Measurements from ENCODE around the gene ASZ1. TPM values are rescaled to one million over a fixed set of nuclear protein-coding genes. Genes with fewer than 3 reads are reported as not detected.

Gene ASZ1
- total RNA-seq, 6 experiments from 2014 or later: not detected

GRCh38 chr7:117338020-117338419 is 89.3 kb downstream of the ASZ1 start:
- H3K27ac Mint-ChIP-seq: no peak overlapping the region
- peak; percentile 33 for DNase-seq
- peak; percentile 47; the same call in 1 of the 2 replicates for TF ChIP-seq CTCF (IDR thresholded peaks at IDR 0.05)
- no peak overlapping the region for H3K4me3 Mint-ChIP-seq
- no peaks in the 10 kb centered on the region for H3K4me1 Mint-ChIP-seq (ENCODE audit: low read depth)
- H3K36me3 Mint-ChIP-seq (ENCODE audit: low read depth): no peaks in the 10 kb centered on the region
- no peaks in the 10 kb centered on the region for H3K9me3 Mint-ChIP-seq
- H3K27me3 Mint-ChIP-seq (ENCODE audit: insufficient read depth): peaks cover 1% of the 10 kb centered on the region; the same call in 1 of the 2 replicates

GRCh38 chr7:117333168-117333567 is 94.1 kb downstream of the ASZ1 start:
- no peaks in the 10 kb centered on the region for H3K36me3 Mint-ChIP-seq (ENCODE audit: low read depth)
- no peaks in the 10 kb centered on the region for H3K9me3 Mint-ChIP-seq
- peak; percentile 44 for TF ChIP-seq CTCF (IDR thresholded peaks at IDR 0.05)
- H3K4me1 Mint-ChIP-seq (ENCODE audit: low read depth): no peaks in the 10 kb centered on the region
- no peak for DNase-seq
- H3K4me3 Mint-ChIP-seq: no peak overlapping the region
- no peak overlapping the region for H3K27ac Mint-ChIP-seq
- H3K27me3 Mint-ChIP-seq (ENCODE audit: insufficient read depth): peaks cover 9% of the 10 kb centered on the region

DNA sequence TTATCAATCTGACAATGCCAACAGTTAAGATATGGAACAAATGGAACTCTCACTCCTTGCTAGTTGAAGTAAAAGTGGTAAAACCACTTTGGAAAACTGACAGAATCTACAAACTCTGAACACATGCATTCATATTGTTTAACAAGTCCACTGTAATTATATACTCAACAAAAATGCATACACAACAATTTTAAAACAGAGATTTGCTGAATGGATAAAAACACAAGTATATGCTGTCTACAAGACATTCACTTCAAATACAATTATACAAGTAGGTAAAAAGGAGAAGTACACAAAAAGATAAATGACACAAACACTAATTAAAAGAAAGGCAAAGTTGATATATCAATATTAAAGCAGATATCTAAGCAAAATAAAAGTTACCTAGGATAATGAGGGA is 95.3 kb downstream of the ASZ1 start:
- no peak overlapping the region for H3K4me3 Mint-ChIP-seq
- H3K27me3 Mint-ChIP-seq (ENCODE audit: insufficient read depth): peaks cover 13% of the 10 kb centered on the region
- DNase-seq: no peak

DNA sequence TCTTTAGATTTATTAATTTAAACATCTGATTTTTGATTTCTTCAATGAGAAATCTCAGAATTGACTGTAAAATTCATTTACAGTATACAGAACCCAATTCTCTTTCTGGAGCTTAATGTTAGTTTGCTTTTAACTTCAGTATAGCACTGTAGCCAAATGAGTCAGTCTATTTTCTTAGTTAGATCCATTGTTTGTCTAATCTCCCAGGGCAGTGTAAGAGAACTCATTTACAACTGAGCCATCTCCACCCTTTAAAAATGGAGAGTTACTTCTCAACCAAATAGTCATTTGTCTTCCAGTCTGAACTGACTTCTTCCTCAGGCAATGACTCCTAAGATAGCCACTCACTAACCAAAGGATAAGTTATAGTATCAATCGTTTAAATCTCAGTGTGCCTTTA is 101.5 kb downstream of the ASZ1 start:
- no peak for TF ChIP-seq CTCF (IDR thresholded peaks at IDR 0.05)
- Mint-ChIP-seq H3K4me3 (no peak overlapping the region), H3K9me3 (peaks cover 7% of the 10 kb centered on the region; the same call in 1 of the 2 replicates), H3K36me3 (ENCODE audit: low read depth) (peaks cover 4% of the 10 kb centered on the region; the same call in 1 of the 2 replicates), H3K27ac (no peak overlapping the region), H3K27me3 (ENCODE audit: insufficient read depth) (peaks cover 51% of the 10 kb centered on the region), H3K4me1 (ENCODE audit: low read depth) (peaks cover 16% of the 10 kb centered on the region)
- no peak for DNase-seq

More for the DNA sequence above, 95.3 kb downstream of the ASZ1 start:
- H3K4me1 Mint-ChIP-seq (ENCODE audit: low read depth): no peaks in the 10 kb centered on the region
- TF ChIP-seq CTCF (IDR thresholded peaks at IDR 0.05): no peak
- peaks cover 4% of the 10 kb centered on the region; the same call in 1 of the 2 replicates for H3K36me3 Mint-ChIP-seq (ENCODE audit: low read depth)
- peaks cover 5% of the 10 kb centered on the region; the same call in 1 of the 2 replicates for H3K9me3 Mint-ChIP-seq
- H3K27ac Mint-ChIP-seq: no peak overlapping the region

DNA sequence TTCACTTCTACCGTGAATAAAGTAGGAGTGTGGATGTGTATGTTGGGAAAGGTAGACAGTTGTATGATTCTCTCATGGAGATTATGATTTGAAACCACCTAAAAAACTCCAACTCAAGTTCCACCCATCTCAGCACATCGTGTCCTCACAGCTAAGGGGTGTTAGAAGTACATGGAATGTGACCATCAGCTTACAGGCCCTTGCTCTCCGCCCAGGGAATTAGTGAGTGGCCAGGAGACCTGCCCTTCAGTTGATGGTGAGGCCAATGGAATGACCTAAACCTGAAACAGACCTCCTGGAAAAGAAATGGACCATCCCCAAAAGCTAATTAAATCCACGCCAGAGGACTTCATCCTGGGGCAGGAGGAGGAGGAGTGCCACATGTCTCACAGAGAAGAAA is 102.3 kb downstream of the ASZ1 start:
- Mint-ChIP-seq H3K9me3 (peaks cover 7% of the 10 kb centered on the region; the same call in 1 of the 2 replicates), H3K4me1 (ENCODE audit: low read depth) (peaks cover 16% of the 10 kb centered on the region), H3K27me3 (ENCODE audit: insufficient read depth) (peaks cover 59% of the 10 kb centered on the region), H3K4me3 (no peak overlapping the region), H3K36me3 (ENCODE audit: low read depth) (peaks cover 4% of the 10 kb centered on the region; the same call in 1 of the 2 replicates), H3K27ac (no peak overlapping the region)
- DNase-seq: no peak
- no peak for TF ChIP-seq CTCF (IDR thresholded peaks at IDR 0.05)

Data from HFFc6 (cell line).